Left cardiac atrium (tissue), 4 donors: Measurements from ENCODE around the gene TEAD2. TPM values are rescaled to one million over a fixed set of nuclear protein-coding genes. Genes with fewer than 3 reads are reported as not detected.
"Not testable (repeated sequence)": the region's sequence is repeated elsewhere in the genome, so short reads cannot be mapped to it uniquely, and the experiment has no call there.

ENCODE experiments used
- ATAC-seq, 2 donors: fragments of 200-7000 bp; cut with Tn5 transposase; one replicate each; pipeline ENCODE4 v1.9.1; 2020; ENCODE audit warnings: mild to moderate bottlenecking in 2 of 2, moderate library complexity in 2 of 2
- DNase-seq: peaks from one replicate; pipeline ENCODE4 v3.0.0-alpha.2; 2020
- intact Hi-C, 2 donors: fragments of 100-400 bp; cut with DNase I; formaldehyde crosslinking; loops; one replicate each; pipeline versions ENCODE4 v1.14.1 to v1.15.1; 2022 to 2023
- microRNA-seq, 2 donors: library from miRNA; unstranded; fragments of <30 nt; microRNA quantifications; one replicate each; pipeline ENCODE4 v1.2.0, GENCODE V29; 2020
- total RNA-seq, 2 donors: library from RNA; stranded (reverse); fragmentation: NEBNext Ultra II Directional; extraction: Animal tissue kit (Norgen Biotek cat#: 25700); gene quantifications; one replicate each; pipeline ENCODE4 v1.2.1, GENCODE V29; 2021
- donor health status: DM: no; HTN: yes; CAD: no.
- donor health status: DM: no; HTN: yes; CAD: no; lungs with severe emphysema.
- donor health status: DM: yes; HTN: yes; CAD: no.
- donor health status: Dilated cardiomyopathy.

Gene TEAD2
- total RNA-seq, 2 donors from 2014 or later, result 43.8 to 45.0 TPM

- no peak for ATAC-seq
- DNase-seq, result no peak
- intact Hi-C loops, result no loop called here
These were observed 45.9 kb downstream of the TEAD2 start for GRCh38 chr19:49316284-49316683.

DNA sequence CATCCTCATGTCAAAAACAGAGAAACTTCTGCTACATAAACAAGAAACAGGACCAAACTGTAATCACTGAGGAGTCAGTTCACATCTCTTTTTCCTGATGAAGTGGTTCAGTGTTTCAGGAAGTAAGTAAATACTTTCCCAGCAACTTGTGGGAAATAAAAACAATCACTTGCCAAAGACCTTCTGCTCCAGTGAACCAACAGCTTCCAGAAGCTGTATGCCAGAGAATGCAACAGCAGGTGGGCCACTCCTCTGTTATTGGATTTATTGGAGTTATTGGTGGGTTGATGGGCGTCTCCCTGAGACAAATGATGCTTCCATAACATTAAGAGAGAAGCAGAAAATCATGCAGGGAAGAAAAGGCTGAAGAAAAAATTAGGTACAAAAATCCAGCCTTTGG lies 47.1 kb downstream of the TEAD2 start:
- ATAC-seq (no peak), DNase-seq (no peak)
- intact Hi-C loops, result no loop called here

GRCh38 chr19:49309087-49309486 lies 53.1 kb downstream of the TEAD2 start:
- no peak for DNase-seq
- intact Hi-C loops, result no loop called here
- ATAC-seq, result no peak

- ATAC-seq, intact Hi-C loops, DNase-seq: not testable (repeated sequence)
These were observed 55.5 kb downstream of the TEAD2 start for GRCh38 chr19:49306734-49307133.

DNA sequence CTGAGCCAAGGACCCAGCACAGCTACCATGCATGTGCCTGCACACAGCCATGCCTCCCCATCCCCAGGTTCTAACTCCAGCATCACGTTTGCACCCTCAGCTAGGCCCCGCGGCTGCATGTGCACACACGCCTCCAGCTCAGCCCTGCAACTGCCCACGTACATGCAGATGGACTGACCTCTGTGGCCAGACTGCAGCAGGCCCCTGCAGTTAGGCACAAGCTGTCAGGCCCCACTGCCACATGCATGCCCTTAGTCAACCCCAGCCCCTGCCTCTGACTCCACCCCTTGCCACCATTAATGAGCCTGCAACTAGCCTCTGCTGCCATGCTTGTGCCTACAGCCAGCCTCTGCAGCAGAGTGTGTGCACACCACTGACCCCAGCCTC lies 60.4 kb downstream of the TEAD2 start:
- ATAC-seq (no peak), DNase-seq (no peak)
- intact Hi-C loops, result loop anchor here in 1 of 2 donors (5.0 kb wide), 1 partner anchor 75 kb away; no protein-coding TSS in a partner anchor

GRCh38 chr19:49301165-49301865 lies 60.9 kb downstream of the TEAD2 start:
- intact Hi-C loops, result loop anchor here in 1 of 2 donors (5.0 kb wide), 1 partner anchor 74 kb away; no protein-coding TSS in a partner anchor

GRCh38 chr19:49298653-49299052 lies 63.6 kb downstream of the TEAD2 start:
- ATAC-seq, intact Hi-C loops, DNase-seq: not testable (repeated sequence)

More at GRCh38 chr19:49301165-49301865, 60.9 kb downstream of the TEAD2 start:
- peak; percentile 80 for DNase-seq
- ATAC-seq, result peak; percentile 87 to 89

DNA sequence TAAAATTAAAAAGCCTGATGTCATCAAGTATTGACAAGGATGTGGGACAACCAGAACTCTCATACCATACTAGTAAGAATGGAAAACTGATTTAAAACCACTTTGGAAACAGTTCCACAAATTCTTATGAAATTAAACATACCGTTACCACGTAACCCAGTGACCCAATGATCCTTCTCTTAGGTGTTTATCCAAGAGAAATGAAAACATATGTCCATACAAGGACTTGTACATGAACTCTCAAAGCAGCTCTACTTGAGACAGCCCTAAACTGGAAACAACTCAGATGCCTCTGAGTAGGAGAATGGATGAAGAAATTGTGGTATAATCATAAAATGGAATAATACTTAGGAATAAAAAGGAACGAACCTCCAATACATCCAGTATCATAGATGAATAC lies 64.8 kb downstream of the TEAD2 start:
- intact Hi-C loops, result no loop called here
- ATAC-seq, result no peak

GRCh38 chr19:49295208-49295880 lies 66.9 kb downstream of the TEAD2 start:
- intact Hi-C loops, result no loop called here
- ATAC-seq (no peak), DNase-seq (no peak)

More for the DNA sequence above, 64.8 kb downstream of the TEAD2 start:
- no peak for DNase-seq

- DNase-seq (no peak), ATAC-seq (no peak)
- intact Hi-C loops, result no loop called here
These were observed 67.8 kb downstream of the TEAD2 start for GRCh38 chr19:49294401-49294800.

Small RNA genes lying within 50 kb of the gene (microRNA-seq; reads per million reads assigned to microRNA genes)
- 0 reads per million in 2 donors for gene MIR4324

Other genes starting within 250 kb of the TEAD2 start
- 10 to 100 TPM; 11.4 to 14.9 TPM for gene LIN7B, start 248.0 kb downstream of the TEAD2 start, total RNA-seq
- 1 to 10 TPM in 1 of 2 donors, under 1 TPM in 1; 0.47 to 1.6 TPM for gene C19orf73, start 243.3 kb downstream of the TEAD2 start, total RNA-seq
- 10 to 100 TPM in 1 of 2 donors, 1 to 10 TPM in 1; 6.7 to 11.5 TPM for gene PPFIA3, start 242.9 kb downstream of the TEAD2 start, total RNA-seq
- gene HRC, start 207.0 kb downstream of the TEAD2 start, total RNA-seq, result 100 to 1,000 TPM; 480 to 499 TPM
- gene TRPM4, start 204.6 kb downstream of the TEAD2 start, total RNA-seq, result 10 to 100 TPM; 24.4 to 30.6 TPM
- 1 to 10 TPM; 1.1 to 2.0 TPM for gene SLC6A16, start 37.2 kb downstream of the TEAD2 start, total RNA-seq
- 10 to 100 TPM in 1 of 2 donors, 1 to 10 TPM in 1; 7.1 to 10.6 TPM for gene CD37, start 27.0 kb downstream of the TEAD2 start, total RNA-seq
- not detected for gene DKKL1, start 1.5 kb upstream of the TEAD2 start, total RNA-seq
- gene KASH5, start 25.8 kb upstream of the TEAD2 start, total RNA-seq, result not detected
- not detected for gene PTH2, start 61.0 kb upstream of the TEAD2 start, total RNA-seq
- gene GFY, start 63.0 kb upstream of the TEAD2 start, total RNA-seq, result not detected
- gene SLC17A7, start 79.1 kb upstream of the TEAD2 start, total RNA-seq, result 1 to 10 TPM; 1.7 to 2.5 TPM
- gene PIH1D1, start 89.4 kb upstream of the TEAD2 start, total RNA-seq, result 10 to 100 TPM; 32.2 to 42.5 TPM
- gene ALDH16A1, start 90.8 kb upstream of the TEAD2 start, total RNA-seq, result 10 to 100 TPM; 16.8 to 17.5 TPM
- gene FLT3LG, start 111.8 kb upstream of the TEAD2 start, total RNA-seq, result 1 to 10 TPM; 4.9 to 6.0 TPM
- gene RPL13A, start 125.2 kb upstream of the TEAD2 start, total RNA-seq, result 1,000 to 10,000 TPM; 1,559 to 1,594 TPM
- gene RPS11, start 134.0 kb upstream of the TEAD2 start, total RNA-seq, result 1,000 to 10,000 TPM; 1,060 to 1,184 TPM
- gene FCGRT, start 150.2 kb upstream of the TEAD2 start, total RNA-seq, result 100 to 1,000 TPM; 156 to 202 TPM
- 10 to 100 TPM; 27.3 to 34.9 TPM for gene RCN3, start 165.6 kb upstream of the TEAD2 start, total RNA-seq
- 10 to 100 TPM; 43.6 to 48.6 TPM for gene NOSIP, start 218.1 kb upstream of the TEAD2 start, total RNA-seq
- gene PRRG2, start 218.9 kb upstream of the TEAD2 start, total RNA-seq, result 1 to 10 TPM in 1 of 2 donors, under 1 TPM in 1; 0.68 to 1.1 TPM
- gene PRR12, start 228.8 kb upstream of the TEAD2 start, total RNA-seq, result 10 to 100 TPM; 12.9 to 15.9 TPM